Left cardiac atrium (tissue), 4 donors: ENCODE measurements around the gene NME7. TPM values are rescaled to one million over a fixed set of nuclear protein-coding genes. Genes with fewer than 3 reads are reported as not detected.
"Not testable (repeated sequence)": the region's sequence is repeated elsewhere in the genome, so short reads cannot be mapped to it uniquely, and the experiment has no call there.

Experiments used
- ATAC-seq, 2 donors: fragments of 200-7000 bp; cut with Tn5 transposase; one replicate each; pipeline ENCODE4 v1.9.1; 2020; ENCODE audit warnings: mild to moderate bottlenecking in 2 of 2, moderate library complexity in 2 of 2
- DNase-seq: peaks from one replicate; pipeline ENCODE4 v3.0.0-alpha.2; 2020
- intact Hi-C, 2 donors: fragments of 100-400 bp; cut with DNase I; formaldehyde crosslinking; loops; one replicate each; pipeline versions ENCODE4 v1.14.1 to v1.15.1; 2022 to 2023
- total RNA-seq, 2 donors: library from RNA; stranded (reverse); fragmentation: NEBNext Ultra II Directional; extraction: Animal tissue kit (Norgen Biotek cat#: 25700); gene quantifications; one replicate each; pipeline ENCODE4 v1.2.1, GENCODE V29; 2021
- donor health status: DM: no; HTN: yes; CAD: no.
- donor health status: DM: no; HTN: yes; CAD: no; lungs with severe emphysema.
- donor health status: DM: yes; HTN: yes; CAD: no.
- donor health status: Dilated cardiomyopathy.

NME7 gene
- total RNA-seq, 2 donors from 2014 or later, result 7.7 to 10.3 TPM

DNA sequence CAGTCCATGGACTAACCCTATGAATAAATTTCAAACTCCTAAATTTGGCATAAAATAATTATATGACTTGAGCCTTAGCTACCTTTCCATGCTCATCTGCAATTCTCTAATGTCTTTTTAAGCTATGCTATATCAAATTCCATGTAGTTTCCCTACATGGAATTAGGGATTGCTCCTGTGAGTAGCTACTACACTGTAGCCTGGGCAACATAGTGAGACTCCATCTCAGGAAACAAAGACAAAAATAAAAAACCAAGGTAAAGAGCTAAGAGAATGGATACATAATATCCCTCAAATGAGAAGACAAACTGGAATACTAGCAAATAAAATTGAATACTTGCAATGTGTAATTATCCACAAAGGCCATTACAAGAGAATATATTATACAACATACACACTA lies 223.6 kb downstream of the NME7 start:
- DNase-seq (no peak), ATAC-seq (no peak)
- intact Hi-C loops, result no loop called here

DNA sequence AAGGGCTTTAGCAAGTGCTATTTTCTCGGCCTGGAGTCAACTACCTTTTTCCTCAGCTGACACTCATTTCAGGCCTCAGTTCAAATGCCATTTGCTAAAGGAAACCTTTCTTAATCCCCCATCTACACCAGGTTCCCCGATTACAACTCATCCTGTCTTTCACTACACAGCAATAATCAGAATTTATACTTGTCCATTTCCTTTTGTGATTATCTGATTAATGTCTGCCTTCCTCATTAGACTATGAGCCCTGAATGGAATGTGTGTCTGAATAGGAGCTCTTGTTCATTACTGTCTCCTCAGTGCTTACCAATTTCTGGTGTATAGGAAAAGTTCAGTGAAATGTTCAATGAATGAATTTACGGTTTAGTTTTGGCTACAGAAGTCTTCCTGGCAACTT lies 224.3 kb downstream of the NME7 start:
- intact Hi-C loops, result no loop called here
- DNase-seq, result no peak
- no peak for ATAC-seq

DNA sequence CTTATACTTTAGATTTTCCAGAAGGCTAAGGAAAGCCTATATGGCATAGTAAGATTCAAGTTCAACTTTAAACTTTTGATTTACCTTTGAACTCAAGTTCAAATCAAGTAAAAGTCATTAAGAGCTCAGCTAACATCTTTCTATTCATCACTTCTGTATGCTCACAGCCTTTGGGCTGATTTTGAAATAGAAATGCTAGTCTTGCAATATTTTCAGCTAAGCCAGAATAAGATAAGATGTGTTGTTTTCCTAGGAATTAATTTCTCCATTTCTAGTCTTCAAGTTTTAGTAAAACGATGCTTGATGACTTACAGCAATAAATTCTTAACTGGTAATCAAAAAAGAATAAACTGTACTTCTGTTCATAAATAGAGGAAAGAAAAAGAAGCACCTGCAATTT lies 225.5 kb downstream of the NME7 start:
- ATAC-seq, result no peak
- intact Hi-C loops, result no loop called here
- DNase-seq, result no peak

DNA sequence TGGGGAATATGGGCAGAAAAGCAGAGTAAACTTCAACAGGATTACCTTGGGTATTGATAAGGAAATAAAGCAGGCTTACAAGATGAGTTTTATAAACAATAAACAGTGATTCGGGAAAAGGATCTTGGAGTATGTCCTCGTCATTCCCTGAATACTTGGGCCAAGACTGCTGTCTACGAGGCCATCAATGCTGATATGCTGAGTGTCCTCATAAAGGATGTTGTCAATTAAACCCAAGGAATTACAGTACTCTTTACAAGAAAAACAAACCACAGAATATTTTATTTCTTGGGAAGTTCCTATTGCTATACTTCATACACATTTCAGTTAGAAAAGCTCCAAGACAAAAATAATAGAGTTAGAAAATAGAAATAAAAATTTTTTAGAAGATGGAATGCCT lies 226.2 kb downstream of the NME7 start:
- DNase-seq (no peak), ATAC-seq (no peak)
- intact Hi-C loops, result no loop called here

DNA sequence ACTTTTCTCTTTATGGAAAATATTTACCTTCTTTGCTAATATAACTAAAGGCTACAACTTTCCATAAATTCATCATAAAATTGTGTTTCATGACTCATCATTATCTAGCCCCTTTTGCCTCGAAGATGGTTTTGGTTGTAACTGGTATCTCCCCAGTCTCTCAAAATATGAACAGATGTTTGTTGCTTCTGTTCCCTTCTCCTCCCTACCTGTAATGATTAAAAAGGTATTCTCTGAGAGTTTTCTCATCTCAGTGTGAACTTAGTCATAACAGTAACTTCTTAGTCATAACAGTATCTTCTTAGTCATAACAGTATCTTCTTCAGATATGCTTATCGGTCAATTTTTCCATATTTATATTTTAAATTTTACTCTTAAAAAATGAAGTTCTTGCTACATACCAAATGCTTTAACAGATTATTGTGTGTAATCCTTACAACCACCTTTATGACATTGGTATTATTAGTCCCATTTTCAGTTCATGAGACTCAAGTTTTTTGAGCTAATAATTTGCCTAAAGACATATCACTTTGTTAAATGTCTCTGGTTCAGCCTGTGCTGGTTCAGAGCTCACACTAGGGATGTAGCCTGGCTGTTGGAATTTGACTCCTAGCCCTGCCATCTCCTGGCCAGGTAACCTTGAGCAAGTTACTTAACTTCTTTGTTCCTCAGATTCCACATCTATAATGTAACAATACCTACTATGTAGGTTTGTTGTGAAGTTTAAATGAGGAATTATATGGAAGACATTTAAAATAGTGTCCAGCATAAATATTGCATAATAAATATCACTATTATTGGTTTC lies 228.5 kb downstream of the NME7 start:
- intact Hi-C loops, result loop anchor here in 1 of 2 donors (10.0 kb wide), 1 partner anchor 534 kb away; no protein-coding TSS in a partner anchor
- ATAC-seq, result peak in 1 of 2 donors; percentile 76
- no peak for DNase-seq

DNA sequence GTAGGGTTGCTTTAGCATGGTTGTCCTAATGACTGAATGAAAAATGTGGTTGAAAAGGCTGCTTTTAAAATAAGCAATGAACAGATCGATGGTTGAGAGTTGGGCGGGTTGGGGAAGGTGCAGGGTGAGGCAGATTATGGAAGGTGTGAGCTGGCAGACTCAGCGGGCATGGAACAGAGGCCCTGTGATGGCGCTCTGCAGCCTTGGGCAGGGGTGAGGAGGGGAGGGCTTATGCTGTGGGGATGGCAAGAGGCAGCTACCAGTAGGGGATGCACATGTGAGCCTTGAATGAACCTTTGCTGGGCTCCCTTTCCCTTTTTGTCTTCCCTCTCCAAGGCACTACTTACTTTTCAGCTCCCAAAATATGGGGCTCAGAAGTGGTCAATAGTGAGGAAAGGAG lies 230.2 kb downstream of the NME7 start:
- intact Hi-C loops, result loop anchor here in 1 of 2 donors (10.0 kb wide), 1 partner anchor 533 kb away; no protein-coding TSS in a partner anchor
- no peak for ATAC-seq
- DNase-seq, result no peak

DNA sequence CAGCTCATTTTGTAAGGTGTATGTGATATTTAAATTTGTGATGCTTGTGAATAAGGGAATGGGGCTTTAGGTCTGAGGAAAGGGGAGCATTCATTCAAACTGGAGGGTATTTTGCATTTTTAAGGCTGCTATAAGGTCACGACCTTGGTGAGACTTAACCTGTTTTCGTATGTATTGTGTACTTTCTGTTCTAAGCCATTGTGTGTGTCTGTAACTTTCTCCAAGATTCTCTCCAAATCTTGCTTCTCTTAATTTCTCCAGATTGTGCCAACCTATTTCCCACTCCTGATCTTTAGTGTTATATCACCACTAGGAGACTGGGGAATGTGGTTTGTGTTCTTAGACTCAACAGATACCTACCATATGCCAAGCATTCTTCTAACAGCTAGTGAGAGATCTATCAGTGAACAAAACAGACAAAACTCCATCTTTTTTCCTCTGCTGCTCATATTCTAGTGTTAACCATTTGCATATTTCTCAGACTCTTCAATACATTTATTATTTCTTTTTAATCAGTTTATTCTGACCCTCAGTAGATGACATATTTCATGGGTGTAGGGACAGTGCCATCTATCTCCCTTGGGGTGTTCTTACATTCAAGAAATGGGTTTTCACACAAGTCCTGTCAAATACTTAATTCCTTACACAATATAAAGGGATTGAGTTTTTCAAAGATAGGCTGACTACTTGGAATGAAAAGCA lies 233.6 kb downstream of the NME7 start:
- no peak for DNase-seq
- intact Hi-C loops, result loop anchor here in 1 of 2 donors (10.0 kb wide), 1 partner anchor 529 kb away; no protein-coding TSS in a partner anchor
- ATAC-seq, result peak in 1 of 2 donors; percentile 66

DNA sequence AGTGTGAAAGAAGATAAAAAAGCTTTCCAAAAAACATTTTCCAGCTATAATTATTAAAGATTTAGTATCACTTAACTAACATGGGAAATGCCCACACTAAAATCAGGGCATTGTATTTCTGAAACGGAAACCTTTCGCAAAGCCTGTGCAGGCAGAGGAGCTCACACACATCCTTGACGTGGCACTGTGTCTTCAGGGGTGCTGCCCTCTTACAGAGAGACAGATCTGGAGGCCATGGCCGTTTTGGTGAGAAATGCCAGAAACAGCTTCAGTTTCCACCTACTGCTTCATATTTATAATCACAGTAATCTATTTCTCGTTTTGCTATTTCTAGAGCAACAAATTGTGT lies 234.4 kb downstream of the NME7 start:
- intact Hi-C loops, result loop anchor here in 1 of 2 donors (10.0 kb wide), 1 partner anchor 528 kb away; no protein-coding TSS in a partner anchor
- DNase-seq (no peak), ATAC-seq (no peak)

DNA sequence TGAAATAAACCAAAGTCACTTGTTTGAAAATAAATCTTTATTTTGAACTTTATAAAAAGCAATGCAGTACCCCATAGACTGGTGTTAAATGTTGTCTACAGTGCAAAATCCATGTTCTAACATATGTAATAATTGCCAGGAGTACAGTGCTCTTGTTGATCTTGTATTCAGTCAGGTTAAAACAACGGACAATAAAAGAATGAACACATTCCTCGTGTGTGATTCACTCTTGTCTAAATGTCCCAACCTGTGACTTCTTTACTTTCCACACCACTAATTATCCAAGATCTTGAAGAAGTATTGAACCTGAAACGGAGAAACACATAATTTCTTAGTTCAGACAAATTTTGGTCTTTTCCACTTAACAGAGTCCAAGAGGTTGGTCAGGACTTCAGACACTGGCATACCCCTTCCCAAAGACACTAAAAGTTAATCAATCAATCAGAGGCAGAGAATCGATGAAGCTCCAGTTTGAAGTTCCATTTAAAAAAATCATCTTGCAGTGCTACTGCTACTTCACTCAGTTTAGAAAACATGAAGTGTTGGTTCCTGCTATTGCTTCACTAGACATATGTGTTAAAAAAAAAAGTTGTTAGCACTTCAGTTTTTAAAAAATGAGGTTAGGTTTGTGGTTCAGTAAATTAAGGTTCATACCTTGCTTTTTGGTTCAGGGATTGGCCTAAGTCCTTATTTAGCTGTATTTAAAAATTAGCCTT lies 234.9 kb downstream of the NME7 start:
- ATAC-seq, result no peak
- intact Hi-C loops, result loop anchor here in 1 of 2 donors (10.0 kb wide), 1 partner anchor 528 kb away; no protein-coding TSS in a partner anchor

DNA sequence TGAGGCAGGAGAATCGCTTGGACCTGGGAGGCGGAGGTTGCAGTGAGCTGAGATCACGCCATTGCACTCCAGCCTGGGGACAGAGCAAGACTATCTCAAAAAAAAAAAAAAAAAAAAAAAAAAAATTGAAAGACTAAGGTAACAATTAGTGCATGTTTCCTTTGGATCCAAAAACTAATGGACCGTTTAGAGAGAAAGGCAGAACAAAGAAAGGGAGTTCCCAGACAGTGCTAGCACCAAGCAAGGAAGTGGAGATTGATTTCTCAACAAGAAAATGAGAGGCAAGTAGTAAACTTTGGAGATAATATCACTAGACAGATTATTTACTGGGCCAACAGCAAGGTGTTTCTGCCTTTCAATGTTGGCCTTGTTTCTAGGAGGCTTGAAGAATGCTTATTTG lies 236.9 kb downstream of the NME7 start:
- ATAC-seq, result no peak
- intact Hi-C loops, result loop anchor here in 1 of 2 donors (10.0 kb wide), 1 partner anchor 526 kb away; no protein-coding TSS in a partner anchor
- no peak for DNase-seq

More for the DNA sequence above, 234.9 kb downstream of the NME7 start:
- no peak for DNase-seq

DNA sequence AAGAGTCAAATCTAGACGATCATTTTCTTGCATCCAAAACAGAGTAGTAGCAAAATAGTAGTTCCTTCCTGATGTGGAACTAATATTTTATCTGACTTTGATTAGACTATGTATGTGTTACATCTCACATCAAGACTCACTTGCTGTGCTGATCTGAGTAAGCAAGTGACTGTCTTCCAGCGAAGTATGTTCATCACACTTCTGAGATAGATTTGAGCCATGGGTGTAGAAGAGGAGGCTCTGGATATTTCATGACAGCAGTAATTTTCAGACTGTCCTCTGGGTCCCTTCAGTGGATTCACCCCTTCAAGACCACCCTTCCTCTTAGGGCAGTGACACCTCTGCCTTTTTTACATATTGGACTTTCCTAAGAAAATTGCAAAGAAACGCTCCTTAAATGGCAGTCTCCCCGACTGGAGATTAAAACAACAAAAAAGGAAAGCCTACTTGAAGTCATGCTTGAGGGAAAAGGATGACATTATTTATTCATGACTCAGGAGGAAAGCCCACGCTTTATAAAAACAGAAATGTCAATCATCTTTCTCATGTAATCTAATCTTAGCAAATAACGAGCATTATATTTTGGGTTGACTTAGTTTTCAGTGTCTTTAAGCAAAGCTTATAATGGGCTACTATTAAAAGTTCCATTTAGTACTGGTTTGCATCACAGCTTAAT lies 238.3 kb downstream of the NME7 start:
- peak in 1 of 2 donors; percentile 35 for ATAC-seq
- intact Hi-C loops, result no loop called here
- no peak for DNase-seq

DNA sequence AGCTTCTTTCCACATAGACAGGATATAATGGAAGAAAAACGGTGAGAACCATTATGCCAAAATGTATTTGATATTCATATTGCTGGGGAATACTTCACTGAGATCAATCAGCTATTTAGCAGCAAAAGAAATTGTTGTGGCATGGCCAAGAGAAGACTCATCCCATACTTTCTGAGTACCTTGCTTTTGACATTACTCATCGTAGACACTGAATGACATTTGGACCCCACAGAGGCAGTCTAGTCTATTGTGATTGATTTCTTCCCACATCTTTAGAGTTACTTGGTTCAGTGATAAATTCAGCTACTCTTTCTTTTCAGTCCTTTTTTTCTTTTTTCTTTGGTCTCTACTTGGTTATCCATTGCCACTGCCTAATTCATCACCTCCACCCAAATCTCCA lies 239.0 kb downstream of the NME7 start:
- DNase-seq (no peak), ATAC-seq (no peak)
- intact Hi-C loops, result no loop called here

DNA sequence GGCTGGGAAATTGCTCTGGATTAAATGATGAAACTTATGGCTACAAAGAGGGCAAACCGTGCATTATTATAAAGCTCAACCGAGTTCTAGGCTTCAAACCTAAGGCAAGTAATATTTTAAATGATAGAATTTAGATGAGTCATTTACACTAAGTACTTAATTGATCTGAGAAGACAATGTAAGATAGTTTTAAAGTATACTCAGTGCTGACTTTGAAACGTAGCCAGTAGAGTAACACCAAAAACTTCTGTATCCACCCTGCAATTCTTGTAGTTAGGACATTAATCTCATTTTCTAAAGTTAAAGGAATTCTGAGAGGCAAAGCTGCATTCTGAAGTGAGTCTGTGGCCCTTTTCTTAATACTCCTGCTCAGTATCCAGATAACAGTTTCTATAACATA lies 240.3 kb downstream of the NME7 start:
- DNase-seq, result no peak
- intact Hi-C loops, result no loop called here
- ATAC-seq, result no peak

DNA sequence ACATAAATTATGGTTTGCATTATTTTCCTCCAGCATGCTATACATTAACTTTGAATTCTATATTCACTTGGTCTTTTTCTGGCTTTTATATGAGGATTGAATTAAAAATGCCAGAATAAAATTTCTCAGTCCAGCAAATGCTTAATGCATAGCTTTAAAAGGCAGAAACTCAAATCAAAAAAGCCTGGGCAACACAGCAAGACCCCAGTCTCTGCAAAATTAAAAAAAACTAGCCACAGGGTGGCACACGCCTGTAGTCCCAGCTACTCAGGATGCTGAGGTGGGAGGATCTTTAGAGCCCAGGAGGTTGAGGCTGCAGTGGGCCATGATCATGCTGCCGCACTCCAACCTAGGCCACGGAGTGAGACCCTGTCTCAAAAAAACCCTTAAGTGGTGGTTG lies 241.3 kb downstream of the NME7 start:
- intact Hi-C loops, result no loop called here
- DNase-seq (no peak), ATAC-seq (no peak)

DNA sequence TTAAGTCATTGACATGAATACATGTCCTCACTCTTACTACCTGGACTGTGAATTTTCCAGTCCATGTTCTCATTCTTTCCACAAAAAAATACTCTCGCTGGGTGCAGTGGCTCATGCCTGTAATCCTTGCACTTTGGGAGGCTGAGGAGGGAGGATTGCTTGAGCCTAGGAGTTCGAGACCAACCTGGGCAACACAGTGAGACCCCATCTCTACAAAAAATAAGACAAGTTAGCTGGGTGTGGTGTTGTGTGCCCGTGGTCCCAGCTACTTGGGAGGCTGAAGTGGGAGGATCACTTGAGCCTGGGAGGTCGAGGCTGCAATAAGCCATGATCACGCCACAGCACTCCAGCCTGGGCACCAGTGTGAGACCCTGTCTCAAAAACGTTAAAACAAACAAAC lies 242.0 kb downstream of the NME7 start:
- ATAC-seq, DNase-seq, intact Hi-C loops: not testable (repeated sequence)

DNA sequence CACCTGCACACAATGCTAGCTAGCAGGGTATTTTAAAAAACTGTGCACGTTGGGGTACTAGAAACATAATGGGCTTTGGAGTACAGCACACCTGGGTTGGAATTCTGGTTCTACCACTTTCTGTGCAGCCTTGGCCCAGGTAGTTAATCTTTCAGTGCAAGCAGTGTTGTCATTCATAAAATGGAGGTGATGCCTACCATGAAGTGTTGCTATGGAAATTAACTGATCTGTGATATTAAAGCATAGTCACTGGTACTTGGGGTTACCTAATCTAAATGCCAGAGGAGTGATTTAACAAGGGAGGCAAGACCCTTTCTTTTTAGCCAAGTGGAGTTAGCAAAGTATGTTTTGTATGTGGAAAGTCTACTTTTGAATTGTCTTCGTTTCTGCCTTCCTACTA lies 243.1 kb downstream of the NME7 start:
- ATAC-seq, result no peak
- no peak for DNase-seq
- intact Hi-C loops, result no loop called here

DNA sequence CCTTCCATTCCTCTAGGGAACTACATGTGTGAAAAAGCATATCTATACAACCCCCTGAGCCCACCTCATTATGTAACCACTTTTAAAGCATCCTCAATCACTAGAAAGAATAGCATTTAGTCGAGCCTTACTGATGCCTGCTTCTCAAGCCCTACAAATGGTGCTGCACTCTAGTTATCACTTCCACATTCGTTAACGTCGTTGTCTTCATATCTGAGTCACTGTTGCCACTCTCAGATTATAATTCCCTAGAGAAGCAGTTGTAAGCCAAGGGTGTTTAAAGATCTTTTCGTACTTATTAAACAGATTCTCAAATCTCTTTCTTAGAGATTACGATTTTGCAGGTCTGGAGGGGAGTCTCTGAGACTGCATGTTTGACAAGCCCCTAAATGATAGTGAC lies 244.6 kb downstream of the NME7 start:
- intact Hi-C loops, result no loop called here
- no peak for ATAC-seq
- no peak for DNase-seq

DNA sequence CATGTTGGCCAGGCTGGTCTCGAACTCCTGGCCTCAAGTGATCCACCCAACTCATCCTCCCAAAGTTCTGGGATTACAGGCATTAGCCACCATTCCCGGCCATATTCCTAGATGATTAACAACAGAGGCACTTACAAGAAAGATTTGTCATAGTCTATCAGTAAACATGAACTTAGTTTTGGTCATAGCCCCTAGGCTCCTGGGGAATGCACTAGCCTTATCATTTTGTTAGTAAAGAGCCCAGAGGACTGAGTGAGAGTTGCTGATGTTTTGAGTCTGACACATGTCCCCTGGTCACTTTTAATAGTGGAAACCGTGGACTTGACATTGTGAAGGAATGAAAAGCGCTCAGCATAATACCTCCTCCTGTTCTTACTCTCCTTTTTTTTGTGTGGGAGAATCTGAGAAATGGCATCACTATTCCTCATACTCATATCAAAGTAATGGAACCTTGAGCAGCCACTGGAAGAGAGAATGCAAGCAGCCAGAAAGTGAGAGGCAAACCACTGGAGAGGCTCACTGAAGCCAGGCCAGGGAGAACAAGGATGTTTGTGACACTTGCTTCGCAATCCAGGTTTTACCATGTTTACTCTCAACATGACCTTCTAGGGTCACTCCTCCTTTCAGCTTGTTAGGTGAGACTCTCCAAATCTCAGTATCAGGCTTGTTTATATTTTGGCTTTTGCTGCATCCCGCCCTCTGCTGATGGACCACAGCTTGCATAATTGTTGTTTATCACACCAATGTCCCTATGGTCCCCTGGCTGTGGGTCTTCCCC lies 246.3 kb downstream of the NME7 start:
- intact Hi-C loops, result no loop called here
- DNase-seq, result no peak
- no peak for ATAC-seq

DNA sequence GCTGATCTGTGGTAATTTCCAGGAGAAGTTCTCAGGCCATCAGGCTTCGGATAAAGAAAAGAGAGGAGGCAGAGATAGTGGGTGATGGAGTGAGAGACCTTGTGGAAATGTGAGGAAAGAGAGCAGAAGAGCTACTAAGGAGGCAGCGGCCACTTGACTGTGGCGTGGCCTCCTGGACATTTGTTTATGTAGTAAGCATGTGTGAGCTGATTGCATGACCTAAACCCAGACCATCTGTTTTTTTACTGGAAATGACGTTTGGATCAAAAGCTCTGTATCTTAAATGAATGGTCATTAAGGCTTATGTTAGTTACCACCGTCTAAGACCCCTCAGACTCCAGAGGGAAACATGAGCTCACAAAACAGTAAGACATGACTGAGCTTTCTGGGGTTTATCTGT lies 247.5 kb downstream of the NME7 start:
- intact Hi-C loops, result no loop called here
- DNase-seq, result no peak
- no peak for ATAC-seq
